ENCODE data around the gene CMTM3.
"Not testable (repeated sequence)": the region's sequence is repeated elsewhere in the genome, so short reads cannot be mapped to it uniquely, and the experiment has no call there.

Gene CMTM3

GRCh38 chr16:66608241-66609138, 4.0 kb downstream of the CMTM3 start:
- peak; percentile 80 to 85 (median 80) for DNase-seq (ENCODE audit: low read depth in 2 of 3, low spot score in 1 of 3)

GRCh38 chr16:66609139-66609510, 4.6 kb downstream of the CMTM3 start:
- DNase-seq (ENCODE audit: low read depth in 2 of 3, low spot score in 1 of 3) = no peak

- no peak for DNase-seq (ENCODE audit: low read depth in 2 of 3, low spot score in 1 of 3)
These were observed 5.8 kb downstream of the CMTM3 start for GRCh38 chr16:66610111-66610820.

- DNase-seq (ENCODE audit: low read depth in 2 of 3, low spot score in 1 of 3) = not testable (repeated sequence)
These were observed 7.4 kb downstream of the CMTM3 start for GRCh38 chr16:66611911-66612310.

GRCh38 chr16:66612422-66612821, 7.9 kb downstream of the CMTM3 start:
- no peak for DNase-seq (ENCODE audit: low read depth in 2 of 3, low spot score in 1 of 3)

GRCh38 chr16:66614161-66614802, 9.8 kb downstream of the CMTM3 start:
- DNase-seq (ENCODE audit: low read depth in 2 of 3, low spot score in 1 of 3) = no peak

GRCh38 chr16:66616169-66616568, 11.7 kb downstream of the CMTM3 start:
- DNase-seq (ENCODE audit: low read depth in 2 of 3, low spot score in 1 of 3) = no peak

GRCh38 chr16:66616592-66616991, 12.1 kb downstream of the CMTM3 start:
- DNase-seq (ENCODE audit: low read depth in 2 of 3, low spot score in 1 of 3) = no peak

- DNase-seq (ENCODE audit: low read depth in 2 of 3, low spot score in 1 of 3) = no peak
These were observed 12.5 kb downstream of the CMTM3 start for GRCh38 chr16:66617010-66617434.

- no peak for DNase-seq (ENCODE audit: low read depth in 2 of 3, low spot score in 1 of 3)
These were observed 13.2 kb downstream of the CMTM3 start for GRCh38 chr16:66617728-66618127.

- DNase-seq (ENCODE audit: low read depth in 2 of 3, low spot score in 1 of 3) = no peak
These were observed 14.3 kb downstream of the CMTM3 start for GRCh38 chr16:66618588-66619375.

- no peak for DNase-seq (ENCODE audit: low read depth in 2 of 3, low spot score in 1 of 3)
These were observed 15.3 kb downstream of the CMTM3 start for GRCh38 chr16:66619534-66620428.

- DNase-seq (ENCODE audit: low read depth in 2 of 3, low spot score in 1 of 3) = no peak
These were observed 15.9 kb downstream of the CMTM3 start for GRCh38 chr16:66620429-66620795.

GRCh38 chr16:66621973-66622372, 17.5 kb downstream of the CMTM3 start:
- no peak for DNase-seq (ENCODE audit: low read depth in 2 of 3, low spot score in 1 of 3)

GRCh38 chr16:66622863-66623262, 18.4 kb downstream of the CMTM3 start:
- DNase-seq (ENCODE audit: low read depth in 2 of 3, low spot score in 1 of 3) = no peak

- DNase-seq (ENCODE audit: low read depth in 2 of 3, low spot score in 1 of 3) = no peak
These were observed 19.3 kb downstream of the CMTM3 start for GRCh38 chr16:66623755-66624154.

GRCh38 chr16:66627611-66628378, 23.3 kb downstream of the CMTM3 start:
- not testable (repeated sequence) for DNase-seq (ENCODE audit: low read depth in 2 of 3, low spot score in 1 of 3)

- no peak for DNase-seq (ENCODE audit: low read depth in 2 of 3, low spot score in 1 of 3)
These were observed 25.4 kb downstream of the CMTM3 start for GRCh38 chr16:66629856-66630255.

GRCh38 chr16:66630561-66631260, 26.2 kb downstream of the CMTM3 start:
- not testable (repeated sequence) for DNase-seq (ENCODE audit: low read depth in 2 of 3, low spot score in 1 of 3)
